ENCODE results near the gene FRMD8. TPM values are rescaled to one million over a fixed set of nuclear protein-coding genes. Genes with fewer than 3 reads are reported as not detected.

FRMD8 gene
- polyA plus RNA-seq, 1 donor (not counting 4 experiments of a cell fraction or from before 2014, with no cell fraction given) = 24.1 TPM

GRCh38 chr11:65354265-65355012 lies 32.0 kb upstream of the FRMD8 start, which contains the start of gene TIGD3:
TIGD3 (plus strand) TSS chr11:65354751; CDS start chr11:65355809, 1,058 bp downstream.
- H3K4me3 ChIP-seq (ENCODE audit: control insufficient read depth in 2 of 3, extremely low read depth in 1 of 3, insufficient read depth in 2 of 3, low read depth in 1 of 3, low read length in 3 of 3) = peak within 1 kb of the TSS; percentile 37 to 85 (median 65)
- FAIRE-seq (no peak), DNase-seq (ENCODE audit: low read depth, low spot score) (peak; percentile 63)
- H3K79me2 ChIP-seq (ENCODE audit: control insufficient read depth, insufficient read depth, low read length) = no peaks in the 10 kb centered on the region
- H3K4me1 ChIP-seq (ENCODE audit: control insufficient read depth, extremely low read depth, insufficient read depth, low read length) = peaks cover 12% of the 10 kb centered on the region
- no peaks in the 10 kb centered on the region for H3K9me3 ChIP-seq (ENCODE audit: control insufficient read depth, low read depth, low read length)
- H3K4me2 ChIP-seq (ENCODE audit: control insufficient read depth, extremely low read depth, insufficient read depth, low read depth, low read length) = peak within 1 kb of the TSS; percentile 92
- dilution Hi-C loops (cut with MboI; ENCODE audit: extremely low pct_ligation_motif_present, low sequenced_read_pairs) = no loop called here
- H3K36me3 ChIP-seq (ENCODE audit: control insufficient read depth in 2 of 2, extremely low read depth in 1 of 2, insufficient read depth in 2 of 2, low read length in 2 of 2) = peaks cover 10 to 14% of the 10 kb centered on the region in 2 experiments
- no peak within 1 kb of the TSS for H3K27ac ChIP-seq (ENCODE audit: control insufficient read depth, insufficient read depth, low read length)
- no peaks in the 10 kb centered on the region for H3K9me1 ChIP-seq (ENCODE audit: control insufficient read depth, extremely low read depth, insufficient read depth, low read length)
- H4K20me1 ChIP-seq (ENCODE audit: control insufficient read depth, extremely low read depth, insufficient read depth, low read length) = peaks cover 2% of the 10 kb centered on the region
- H3K9ac ChIP-seq (ENCODE audit: control insufficient read depth, extremely low read depth, insufficient read depth, low read length) = peak within 1 kb of the TSS; percentile 61
- peak within 1 kb of the TSS; percentile 65 for H2AFZ ChIP-seq (ENCODE audit: control insufficient read depth, low read length)
- peaks cover 19% of the 10 kb centered on the region for H3K27me3 ChIP-seq (ENCODE audit: control insufficient read depth, extremely low read depth, insufficient read depth, low read length)
- TF ChIP-seq CTCF (optimal IDR thresholded peaks at IDR 0.05 in 1 of 3, IDR thresholded peaks at IDR 0.05 in 1 of 3, conservative IDR thresholded peaks at IDR 0.05 in 1 of 3; ENCODE audit: extremely low read depth in 1 of 3, insufficient read depth in 2 of 3, low read length in 3 of 3) (no peak), EZH2 (IDR thresholded peaks at IDR 0.05; ENCODE audit: low read length) (no peak)

- DNase-seq (ENCODE audit: low read depth, low spot score) = no peak
- no peak for FAIRE-seq
- H3K9ac ChIP-seq (ENCODE audit: control insufficient read depth, extremely low read depth, insufficient read depth, low read length) = peak overlapping the region; percentile 41
- H3K79me2 ChIP-seq (ENCODE audit: control insufficient read depth, insufficient read depth, low read length) = no peaks in the 10 kb centered on the region
- H3K4me1 ChIP-seq (ENCODE audit: control insufficient read depth, extremely low read depth, insufficient read depth, low read length) = peaks cover 12% of the 10 kb centered on the region
- TF ChIP-seq EZH2 (IDR thresholded peaks at IDR 0.05; ENCODE audit: low read length) (no peak), CTCF (optimal IDR thresholded peaks at IDR 0.05 in 1 of 3, IDR thresholded peaks at IDR 0.05 in 1 of 3, conservative IDR thresholded peaks at IDR 0.05 in 1 of 3; ENCODE audit: extremely low read depth in 1 of 3, insufficient read depth in 2 of 3, low read length in 3 of 3) (no peak)
- dilution Hi-C loops (cut with MboI; ENCODE audit: extremely low pct_ligation_motif_present, low sequenced_read_pairs) = no loop called here
- H3K4me2 ChIP-seq (ENCODE audit: control insufficient read depth, extremely low read depth, insufficient read depth, low read depth, low read length) = peak overlapping the region; percentile 92
- H3K9me1 ChIP-seq (ENCODE audit: control insufficient read depth, extremely low read depth, insufficient read depth, low read length) = no peaks in the 10 kb centered on the region
- H3K9me3 ChIP-seq (ENCODE audit: control insufficient read depth, low read depth, low read length) = no peaks in the 10 kb centered on the region
- H3K27me3 ChIP-seq (ENCODE audit: control insufficient read depth, extremely low read depth, insufficient read depth, low read length) = peaks cover 19% of the 10 kb centered on the region
- no peak overlapping the region for H3K27ac ChIP-seq (ENCODE audit: control insufficient read depth, insufficient read depth, low read length)
- peak overlapping the region; percentile 37 to 68 (median 65) for H3K4me3 ChIP-seq (ENCODE audit: control insufficient read depth in 2 of 3, extremely low read depth in 1 of 3, insufficient read depth in 2 of 3, low read depth in 1 of 3, low read length in 3 of 3)
- peaks cover 2% of the 10 kb centered on the region for H4K20me1 ChIP-seq (ENCODE audit: control insufficient read depth, extremely low read depth, insufficient read depth, low read length)
- H2AFZ ChIP-seq (ENCODE audit: control insufficient read depth, low read length) = peak overlapping the region; percentile 65
- peaks cover 6 to 11% of the 10 kb centered on the region in 2 experiments for H3K36me3 ChIP-seq (ENCODE audit: control insufficient read depth in 2 of 2, extremely low read depth in 1 of 2, insufficient read depth in 2 of 2, low read length in 2 of 2)
Observed at GRCh38 chr11:65355013-65355775, 31.2 kb upstream of the FRMD8 start.
